ENCODE data around the gene ARID2.

The ARID2 gene

DNA sequence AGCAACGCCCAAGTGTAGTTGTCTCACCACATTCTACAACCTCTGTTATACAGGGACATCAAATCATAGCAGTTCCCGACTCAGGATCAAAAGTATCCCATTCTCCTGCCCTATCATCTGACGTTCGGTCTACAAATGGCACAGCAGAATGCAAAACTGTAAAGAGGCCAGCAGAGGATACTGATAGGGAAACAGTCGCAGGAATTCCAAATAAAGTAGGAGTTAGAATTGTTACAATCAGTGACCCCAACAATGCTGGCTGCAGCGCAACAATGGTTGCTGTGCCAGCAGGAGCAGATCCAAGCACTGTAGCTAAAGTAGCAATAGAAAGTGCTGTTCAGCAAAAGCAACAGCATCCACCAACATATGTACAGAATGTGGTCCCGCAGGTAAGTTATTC is 123.0 kb downstream of the ARID2 start:
- DNase-seq (ENCODE audit: low read depth in 2 of 2) = no peak

DNA sequence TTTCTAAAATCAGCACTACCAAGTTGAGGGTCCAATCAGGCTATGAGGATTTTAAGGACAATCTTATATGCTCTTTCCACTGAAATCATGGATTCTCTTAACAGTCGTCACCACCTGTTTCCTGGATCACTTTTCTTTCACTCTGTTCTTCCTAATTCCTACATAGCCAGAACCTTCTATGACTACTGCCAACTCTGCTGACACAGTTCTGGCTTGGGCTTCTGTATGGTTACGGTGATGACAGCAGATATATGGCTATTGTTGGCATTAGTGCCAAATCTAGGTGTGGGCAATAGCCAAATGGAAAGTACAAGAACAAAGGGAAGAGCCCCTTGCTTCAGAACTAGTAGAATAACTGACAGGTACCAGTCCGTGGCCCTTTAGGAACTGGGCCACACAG is 124.0 kb downstream of the ARID2 start:
- no peak for DNase-seq (ENCODE audit: low read depth in 2 of 2)

DNA sequence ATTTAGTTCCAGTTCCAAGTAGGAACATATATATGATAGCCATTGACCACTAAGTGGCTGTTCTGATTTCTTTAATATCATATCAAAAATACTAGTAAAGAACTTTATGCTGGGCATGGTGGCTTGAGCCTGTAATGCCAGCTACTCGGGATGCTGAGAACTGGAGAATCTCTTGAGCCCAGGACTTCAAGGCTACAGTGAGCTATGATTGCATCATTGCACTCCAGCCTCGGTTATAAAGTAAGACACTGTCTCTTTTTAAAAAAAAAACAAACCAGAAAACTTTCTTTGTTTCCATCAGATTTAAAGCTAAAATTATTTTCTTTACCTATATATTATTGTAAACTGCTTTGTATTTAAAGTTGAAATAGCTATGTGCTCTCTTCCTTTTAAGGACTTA is 133.8 kb downstream of the ARID2 start:
- DNase-seq (ENCODE audit: low read depth in 2 of 2) = no peak

DNA sequence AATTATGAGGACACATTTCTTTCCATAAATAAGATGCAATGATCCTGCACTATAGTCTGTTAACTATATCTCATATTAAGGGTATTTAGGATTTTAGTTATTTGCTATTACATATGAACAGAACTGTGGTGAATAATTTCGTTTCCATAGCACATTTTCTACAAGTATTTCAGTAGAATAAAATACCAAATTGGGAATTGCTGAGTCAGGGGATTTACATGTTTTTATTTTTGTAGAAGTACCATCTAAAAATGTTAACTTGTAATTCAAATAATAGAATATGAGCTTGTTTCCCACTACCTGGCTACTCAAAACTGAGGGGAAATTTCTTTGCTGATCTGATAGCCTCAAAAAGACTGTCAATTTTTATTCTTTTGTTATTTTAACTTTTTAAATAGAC is 136.8 kb downstream of the ARID2 start:
- DNase-seq (ENCODE audit: low read depth in 2 of 2) = no peak

DNA sequence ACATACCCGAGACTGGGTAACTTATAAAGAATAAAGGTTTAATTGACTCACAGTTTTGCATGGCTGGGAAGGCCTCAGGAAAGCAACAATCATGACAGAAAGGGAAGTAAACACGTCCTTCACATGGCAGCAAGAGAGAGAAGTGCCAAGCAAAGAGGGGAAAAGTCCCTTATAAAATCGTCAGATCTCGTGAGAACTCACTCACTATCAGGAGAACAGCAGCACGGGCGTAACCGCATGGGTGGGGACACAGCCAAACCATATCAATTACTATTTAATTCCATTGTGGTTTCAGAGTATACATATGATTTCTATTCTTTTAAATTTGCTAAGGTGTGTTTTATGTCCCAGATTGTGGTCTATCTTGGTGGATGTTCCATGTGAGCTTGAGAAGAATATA is 142.9 kb downstream of the ARID2 start:
- no peak for DNase-seq (ENCODE audit: low read depth in 2 of 2)

DNA sequence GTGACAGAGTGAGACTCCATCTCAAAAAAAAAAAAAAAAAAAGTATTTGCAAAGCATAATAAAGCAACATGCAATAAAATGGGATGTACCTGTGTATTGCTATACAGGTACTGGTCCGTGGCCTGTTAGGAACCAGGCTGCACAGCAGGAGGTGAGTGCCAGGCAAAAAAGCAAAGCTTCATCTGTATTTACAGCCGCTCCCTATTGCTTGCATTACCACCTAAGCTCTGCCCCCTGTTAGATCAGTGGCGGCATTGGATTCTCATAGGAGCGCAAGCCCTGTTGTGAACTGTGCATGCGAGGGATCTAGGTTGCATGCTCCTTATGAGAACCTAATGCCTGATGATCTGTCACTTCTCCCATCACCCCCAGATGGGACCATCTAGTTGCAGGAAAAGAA is 147.6 kb downstream of the ARID2 start:
- no peak for DNase-seq (ENCODE audit: low read depth in 2 of 2)

DNA sequence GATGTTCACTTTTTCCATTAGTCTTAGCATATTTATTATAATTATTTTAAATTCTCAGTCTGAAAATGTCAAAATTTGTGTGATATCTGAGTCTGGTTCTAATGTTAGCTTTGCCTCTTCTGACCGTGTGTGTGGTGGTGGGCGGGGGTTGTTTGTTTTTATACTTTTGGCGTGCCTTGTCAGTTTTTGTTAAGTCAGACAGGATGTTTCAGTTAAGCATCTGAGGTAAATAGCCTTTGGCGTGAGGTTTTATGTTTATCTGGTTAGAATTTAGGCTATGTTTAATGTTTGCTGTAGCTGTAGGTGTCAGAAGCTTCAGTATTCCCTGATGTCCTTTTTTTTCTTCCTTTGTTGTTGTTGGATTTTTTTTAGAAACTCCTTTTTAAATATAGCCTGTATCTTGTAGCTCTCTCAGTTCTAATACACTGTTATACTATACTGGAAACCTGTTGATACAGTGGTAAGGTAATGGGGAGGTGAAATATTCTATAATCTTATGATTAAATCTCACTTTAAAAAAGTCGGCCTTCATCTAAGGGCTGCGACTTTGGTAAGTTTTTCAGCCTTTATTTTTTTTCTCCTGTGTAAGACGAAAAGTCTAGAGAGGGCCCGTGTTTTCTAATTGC is 149.2 kb downstream of the ARID2 start:
- DNase-seq (ENCODE audit: low read depth in 2 of 2) = no peak

DNA sequence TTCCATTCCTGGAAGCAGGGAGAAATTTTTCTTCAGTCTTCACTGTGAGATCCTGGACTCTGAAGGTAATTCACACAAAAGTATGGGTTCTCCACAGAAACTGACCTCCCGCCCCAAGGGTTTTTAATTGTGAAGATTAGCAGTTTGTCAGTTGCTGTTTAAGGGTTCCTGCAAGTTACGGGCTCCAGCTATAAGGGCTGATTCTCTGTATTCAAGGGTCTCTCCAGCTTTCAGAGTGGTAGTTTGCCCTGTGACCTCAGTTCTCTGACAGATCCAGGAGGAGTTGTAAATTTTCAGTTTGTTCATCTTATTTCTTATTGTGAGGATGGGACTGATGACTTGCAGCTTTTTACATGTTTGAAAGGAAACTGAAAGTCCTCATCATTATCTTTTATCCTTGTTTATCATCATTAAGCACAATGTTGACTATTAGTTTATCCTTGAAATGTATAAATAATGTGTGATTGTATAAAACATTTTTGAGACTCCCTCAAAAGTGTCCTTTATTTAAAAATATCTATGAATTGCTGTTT is 149.9 kb downstream of the ARID2 start:
- no peak for DNase-seq (ENCODE audit: low read depth in 2 of 2)

DNA sequence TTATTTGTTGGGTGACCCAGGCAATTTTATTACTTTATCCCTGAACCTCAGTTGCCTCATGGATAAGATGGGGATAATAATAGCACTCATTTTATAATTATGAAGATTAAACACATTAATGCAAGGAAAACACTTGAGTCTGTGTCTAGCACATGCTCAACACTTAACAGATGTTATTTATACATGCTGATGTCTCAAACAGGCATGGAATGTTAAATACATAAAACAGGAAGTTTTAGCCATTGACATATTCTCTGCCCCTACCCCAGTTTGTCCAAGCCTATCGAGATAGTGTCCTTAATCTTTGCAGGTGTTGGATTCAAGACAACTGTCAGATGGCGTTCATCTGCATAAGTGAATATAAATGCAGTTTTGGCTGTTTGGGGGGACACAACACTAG is 151.0 kb downstream of the ARID2 start:
- no peak for DNase-seq (ENCODE audit: low read depth in 2 of 2)

DNA sequence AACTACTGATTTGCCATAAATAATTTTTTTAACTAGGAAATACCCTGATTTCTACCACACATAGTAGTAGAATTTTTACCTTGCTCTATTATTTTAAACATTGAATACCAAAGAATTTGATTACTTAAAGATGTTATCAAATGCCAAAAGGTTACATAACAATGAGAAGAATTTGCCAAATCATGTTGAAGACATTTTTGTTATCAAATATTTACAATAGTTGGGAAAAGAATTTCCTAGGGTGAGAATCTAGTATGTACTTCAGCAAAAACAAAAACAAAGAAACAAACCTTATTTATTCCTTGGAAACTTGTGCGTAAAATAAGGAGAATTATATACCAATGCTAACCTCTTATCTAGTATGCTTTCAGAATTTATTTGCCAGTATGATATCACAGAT is 153.7 kb downstream of the ARID2 start:
- no peak for DNase-seq (ENCODE audit: low read depth in 2 of 2)

DNA sequence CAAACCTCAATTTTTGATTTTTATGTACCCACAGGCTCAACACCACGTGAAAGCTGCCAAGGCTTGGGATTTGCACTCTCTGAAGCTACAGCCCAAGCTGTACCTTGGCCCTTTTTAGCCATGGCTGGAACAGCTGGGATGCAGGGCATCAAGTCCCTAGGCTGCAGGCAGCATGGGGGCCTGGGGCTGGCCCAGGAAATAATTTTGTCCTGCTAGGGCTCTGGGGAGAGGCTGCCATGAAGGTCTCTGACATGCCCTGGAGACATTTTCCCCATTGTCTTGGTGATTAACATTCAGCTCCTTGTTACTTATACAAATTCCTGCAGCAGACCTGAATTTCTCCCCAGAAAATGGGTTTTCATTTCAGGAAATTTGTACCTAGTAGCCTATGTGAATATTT is 157.2 kb downstream of the ARID2 start:
- DNase-seq (ENCODE audit: low read depth in 2 of 2) = no peak

DNA sequence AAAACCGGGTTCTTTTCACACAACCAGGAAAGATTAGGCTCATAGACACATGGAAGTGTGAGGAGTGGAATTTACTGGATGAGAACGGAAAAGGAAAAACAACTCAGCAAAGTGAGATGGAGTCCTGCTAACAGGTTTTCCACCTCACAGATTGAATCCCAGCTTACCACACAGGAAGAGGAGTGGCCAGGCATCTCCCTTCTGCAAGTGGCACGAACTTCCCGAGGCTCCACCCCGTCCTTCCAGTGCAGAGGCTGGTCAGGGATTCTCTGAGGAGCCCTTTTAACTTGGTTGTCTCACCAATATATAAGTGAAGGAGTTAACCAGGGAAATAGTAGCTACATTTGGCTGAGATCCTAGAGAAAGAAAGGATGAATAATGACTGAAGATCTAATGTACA is 158.0 kb downstream of the ARID2 start:
- DNase-seq (ENCODE audit: low read depth in 2 of 2) = no peak

DNA sequence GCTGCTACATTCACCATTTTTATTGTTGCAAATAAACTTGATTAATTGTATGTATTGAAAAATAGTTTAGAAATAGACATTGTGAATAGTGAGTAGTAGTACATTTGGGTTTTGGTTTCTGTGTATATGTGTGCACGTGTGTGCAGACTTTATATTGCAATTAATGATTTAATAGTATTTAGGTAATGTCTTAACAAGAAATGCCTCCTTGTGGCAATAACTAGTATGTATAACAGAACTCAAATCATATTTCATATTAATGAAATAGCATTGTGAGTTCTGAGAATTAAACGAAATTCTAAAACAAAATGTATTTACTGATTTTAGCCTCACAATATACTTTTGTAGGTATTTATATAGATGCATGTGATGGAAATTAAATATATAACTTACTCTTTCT is 160.8 kb downstream of the ARID2 start:
- no peak for DNase-seq (ENCODE audit: low read depth in 2 of 2)

DNA sequence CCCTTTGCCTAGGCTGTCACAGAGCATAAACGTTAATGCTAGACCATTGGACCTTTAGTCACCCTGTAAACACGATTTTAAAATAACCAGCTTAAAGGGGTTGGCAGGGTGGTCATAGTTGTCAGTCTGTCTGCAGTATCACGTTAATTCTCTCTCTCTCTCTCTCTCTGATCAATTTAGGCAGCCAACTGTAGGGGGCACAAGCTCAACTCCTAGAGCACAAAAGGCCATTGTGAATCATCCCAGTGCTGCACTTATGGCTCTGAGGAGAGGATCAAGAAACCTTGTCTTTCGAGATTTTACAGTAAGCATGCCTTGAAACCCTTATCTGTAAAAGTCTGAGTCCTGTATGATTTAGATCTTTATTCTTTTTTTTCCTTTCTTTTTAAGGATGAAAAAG is 163.7 kb downstream of the ARID2 start:
- no peak for DNase-seq (ENCODE audit: low read depth in 2 of 2)

DNA sequence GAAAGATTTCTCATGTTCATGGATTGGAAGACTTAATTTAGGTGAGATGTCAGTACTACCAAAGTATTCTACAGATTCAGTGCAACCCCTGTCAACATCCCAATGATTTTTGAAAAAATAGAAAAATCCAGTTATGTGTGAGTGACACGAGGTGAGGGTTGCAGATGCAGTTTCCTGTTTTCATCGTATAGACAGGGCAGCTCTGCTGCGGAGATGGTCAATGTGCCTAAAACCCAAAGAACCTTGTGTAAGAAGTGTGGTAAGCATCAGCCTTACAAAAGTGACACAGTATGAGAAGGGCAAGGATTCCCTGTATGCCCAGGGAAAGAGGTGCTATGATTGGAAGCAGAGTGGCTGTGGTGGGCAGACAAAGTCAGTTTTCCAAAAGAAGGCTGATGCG is 166.5 kb downstream of the ARID2 start:
- DNase-seq (ENCODE audit: low read depth in 2 of 2) = no peak

DNA sequence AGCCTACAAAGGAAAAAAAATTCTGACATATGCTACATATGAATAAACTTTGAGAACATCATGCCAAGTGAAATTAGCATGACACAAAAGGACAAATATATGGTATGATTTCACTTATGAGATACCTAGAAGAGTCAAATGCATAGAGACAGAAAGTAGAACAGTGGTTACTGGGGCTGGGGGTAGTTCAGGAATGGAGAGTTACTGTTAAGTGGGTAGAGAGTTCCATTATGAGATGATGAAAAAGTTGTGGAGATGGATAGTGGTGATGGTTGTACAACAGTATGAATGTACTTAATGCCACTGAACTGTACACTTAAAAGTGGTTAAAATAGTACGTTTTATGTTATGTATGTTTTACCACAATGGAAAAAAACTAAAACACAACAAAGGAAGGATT is 168.6 kb downstream of the ARID2 start:
- no peak for DNase-seq (ENCODE audit: low read depth in 2 of 2)

DNA sequence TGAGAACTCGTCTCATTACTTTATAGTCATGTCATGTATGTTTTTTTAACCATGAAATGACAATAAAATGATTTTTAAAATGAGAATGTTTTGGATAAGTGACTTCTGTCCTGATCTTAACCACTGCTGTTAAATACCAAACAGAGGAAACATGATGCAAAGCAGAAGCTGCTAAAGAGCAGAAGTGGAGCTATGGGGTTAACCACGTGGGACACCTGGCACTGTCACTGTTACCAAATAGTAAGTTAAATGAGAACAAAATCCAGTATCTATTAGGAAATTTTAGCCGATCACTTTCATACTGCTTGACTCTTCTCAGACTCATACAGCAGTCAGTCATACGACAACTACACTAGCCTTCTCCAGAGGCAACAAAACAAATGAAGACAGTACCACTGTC is 178.4 kb downstream of the ARID2 start:
- no peak for DNase-seq (ENCODE audit: low read depth in 2 of 2)

DNA sequence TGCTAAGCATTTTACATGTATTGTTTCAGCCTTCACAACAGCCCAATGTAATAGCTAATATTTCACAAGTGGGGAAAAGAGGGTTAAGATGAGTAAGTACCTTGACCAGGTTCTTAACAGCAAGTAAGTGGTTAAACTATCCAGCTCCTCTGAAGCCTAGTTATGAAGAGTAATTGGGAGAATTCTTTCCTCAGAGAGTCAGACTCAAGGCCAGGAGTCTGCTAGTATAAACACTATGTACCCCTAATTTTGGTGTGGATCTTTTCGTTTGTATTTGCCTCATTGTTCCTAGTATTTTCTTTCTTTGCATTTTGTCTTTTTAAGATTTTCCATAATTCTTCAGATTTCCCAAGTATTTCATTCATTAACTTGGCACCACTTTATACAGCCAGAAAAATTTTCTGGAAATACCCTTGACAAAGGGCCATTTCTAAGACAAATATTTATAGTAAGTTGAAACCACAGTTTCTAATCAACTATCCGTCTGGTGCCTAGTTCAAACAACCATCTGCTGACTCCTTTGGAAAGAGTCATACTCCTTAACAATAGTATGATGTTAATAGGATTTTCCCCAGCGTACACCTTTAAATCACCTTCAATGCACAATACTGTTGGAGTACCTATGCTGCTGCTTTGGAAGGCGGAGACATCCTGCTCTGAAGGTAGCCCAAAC is 179.7 kb downstream of the ARID2 start:
- DNase-seq (ENCODE audit: low read depth in 2 of 2) = no peak

DNA sequence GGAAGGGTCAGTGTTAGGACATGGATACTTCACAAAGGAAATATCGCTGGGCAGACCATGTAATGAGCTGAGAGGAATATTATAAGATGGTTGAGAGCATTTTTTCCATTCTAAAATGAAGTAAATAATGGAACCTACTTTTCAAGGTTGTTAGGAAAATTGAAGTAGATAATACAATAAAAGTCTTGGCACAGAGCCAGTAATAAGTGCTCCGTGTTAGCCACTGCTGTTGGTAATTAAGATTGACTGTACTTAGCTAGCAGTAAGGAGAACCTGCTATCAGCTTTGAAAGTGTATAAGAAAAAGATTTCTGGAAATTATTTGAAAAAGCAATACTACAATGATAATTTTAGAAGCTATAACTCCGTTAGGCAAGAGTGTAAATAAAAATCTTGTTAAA is 183.3 kb downstream of the ARID2 start:
- DNase-seq (ENCODE audit: low read depth in 2 of 2) = no peak

DNA sequence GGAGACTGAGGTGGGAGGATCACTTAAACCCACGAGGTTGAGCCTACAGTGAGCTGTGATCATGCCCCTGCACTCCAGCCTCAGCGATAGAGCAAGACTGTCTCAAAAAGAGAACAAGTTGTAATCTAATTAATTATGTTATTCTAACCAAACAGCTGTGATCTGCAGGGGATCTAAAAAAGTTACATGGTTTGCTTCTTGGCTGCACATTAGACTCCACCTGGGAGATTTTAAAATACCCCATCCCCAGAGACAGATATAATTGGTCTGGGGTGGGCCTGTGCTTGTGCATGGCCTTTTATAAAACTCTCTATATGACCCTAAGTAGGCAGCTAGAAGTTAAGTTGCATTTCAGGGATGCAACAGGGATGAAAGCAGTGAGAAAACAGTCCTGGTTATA is 184.1 kb downstream of the ARID2 start:
- no peak for DNase-seq (ENCODE audit: low read depth in 2 of 2)

DNA sequence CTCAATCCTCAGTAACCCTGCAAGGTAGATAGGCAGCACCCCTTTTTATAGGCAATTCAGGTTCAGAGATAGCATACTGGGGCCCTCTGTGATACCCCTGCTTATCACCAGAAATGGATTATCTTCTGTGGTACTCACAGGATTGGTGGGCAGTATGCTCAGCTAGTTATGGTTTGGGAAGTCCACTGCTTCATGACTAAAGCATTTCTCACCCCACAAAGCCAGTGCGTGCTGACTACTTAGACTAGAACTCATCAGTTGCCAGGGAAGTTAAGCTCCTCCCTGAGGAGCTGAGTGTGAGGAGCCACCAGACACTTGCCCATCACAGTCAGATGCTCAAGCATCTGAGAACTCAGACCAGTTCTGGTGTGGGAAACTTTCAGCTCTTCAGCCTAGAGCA is 184.6 kb downstream of the ARID2 start:
- no peak for DNase-seq (ENCODE audit: low read depth in 2 of 2)

DNA sequence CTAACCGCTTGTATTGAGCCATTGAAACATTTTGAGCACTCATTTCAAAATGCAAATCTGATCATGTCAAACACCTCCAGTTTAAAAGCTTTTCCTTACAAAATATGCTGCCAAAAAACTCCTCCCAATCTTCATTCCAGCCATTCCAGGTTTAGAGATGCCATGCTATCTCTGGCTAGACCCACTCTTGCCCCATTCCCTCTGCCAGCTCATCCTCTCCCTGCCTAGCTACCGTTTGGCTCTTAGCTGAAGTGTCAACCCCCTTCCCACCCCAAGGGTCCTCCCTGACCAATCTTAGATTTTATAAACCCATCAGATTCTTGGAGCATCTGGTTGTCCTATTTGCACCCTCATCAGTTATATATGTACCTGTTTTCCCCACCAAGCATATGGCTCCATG is 185.9 kb downstream of the ARID2 start:
- DNase-seq (ENCODE audit: low read depth in 2 of 2) = no peak

DNA sequence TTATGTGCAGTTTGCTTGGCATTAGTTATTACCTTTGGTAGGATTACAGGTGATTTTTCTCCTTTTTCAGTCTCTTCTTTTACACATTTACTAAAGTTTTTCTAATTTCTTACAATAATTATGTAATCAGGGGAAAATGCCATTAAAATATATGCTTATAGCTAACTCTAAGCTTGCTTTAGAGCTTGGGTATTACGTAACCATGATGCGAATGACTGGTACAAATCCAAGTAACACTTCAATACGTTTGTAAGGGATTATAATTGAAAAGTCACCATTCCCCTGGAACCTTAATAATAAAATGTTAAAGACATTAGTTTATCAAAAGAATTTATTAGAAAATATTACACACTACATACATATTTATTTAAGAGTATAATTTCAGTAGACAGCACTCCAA is 189.3 kb downstream of the ARID2 start:
- DNase-seq (ENCODE audit: low read depth in 2 of 2) = no peak

DNA sequence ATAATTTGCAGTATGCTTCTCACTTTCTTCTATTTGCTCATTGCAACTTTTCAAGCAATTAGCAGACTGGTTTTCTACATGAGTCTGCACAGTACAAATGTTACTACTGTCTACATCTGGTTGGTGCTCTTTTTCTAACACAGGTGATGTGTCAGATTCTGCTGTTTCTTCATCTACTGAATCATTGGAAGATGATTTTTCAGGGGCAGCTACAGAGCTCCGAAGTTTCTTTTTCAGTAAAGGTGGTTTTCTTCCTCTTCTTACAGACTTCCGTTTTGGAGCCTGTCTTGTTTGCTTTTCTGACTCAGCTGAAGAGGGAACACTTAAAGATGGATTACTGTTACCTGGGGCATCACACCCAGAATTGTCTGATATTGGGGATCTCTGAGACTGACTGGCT is 198.8 kb downstream of the ARID2 start:
- DNase-seq (ENCODE audit: low read depth in 2 of 2) = no peak
